Hepatocyte (in vitro differentiated cells): ENCODE data around the gene KRT14. TPM values are rescaled to one million over a fixed set of nuclear protein-coding genes. Genes with fewer than 3 reads are reported as not detected.

Experiments used
- DNase-seq: peaks from one replicate; pipeline ENCODE4 v3.0.0-alpha.2; 2016; ENCODE audit warnings: low spot score
- H2AFZ ChIP-seq: fragments of 200-600 bp; sonication (generic); 2 replicates; pipeline ENCODE4 v1.6.0; 2016; ENCODE audit warnings: antibody characterized with exemption, mild to moderate bottlenecking
- H3K27ac ChIP-seq: fragments of 200-600 bp; sonication (generic); 2 replicates; pipeline ENCODE4 v1.5.1; 2016; ENCODE audit warnings: mild to moderate bottlenecking
- H3K27me3 ChIP-seq: fragments of 200-600 bp; sonication (generic); 2 replicates; pipeline ENCODE4 v1.6.1; 2016
- H3K36me3 ChIP-seq: fragments of 200-600 bp; sonication (generic); replicated peaks from 2 replicates; pipeline ENCODE4 v1.5.1; 2016; ENCODE audit warnings: low read depth; ENCODE audit not compliant: insufficient read depth
- H3K4me1 ChIP-seq: fragments of 200-600 bp; sonication (generic); 2 replicates; pipeline ENCODE4 v1.5.1; 2016; ENCODE audit warnings: mild to moderate bottlenecking, moderate library complexity; ENCODE audit not compliant: insufficient read depth
- H3K4me2 ChIP-seq: fragments of 200-600 bp; sonication (generic); 2 replicates; pipeline ENCODE4 v1.6.0; 2016
- H3K4me3 ChIP-seq: fragments of 200-600 bp; sonication (generic); 2 replicates; pipeline ENCODE4 v1.5.1; 2016; ENCODE audit warnings: mild to moderate bottlenecking
- H3K79me2 ChIP-seq: fragments of 200-600 bp; sonication (generic); 2 replicates; pipeline ENCODE4 v1.6.0; 2017; ENCODE audit warnings: mild to moderate bottlenecking
- H3K9me2 ChIP-seq: fragments of 200-600 bp; sonication (generic); replicated peaks from 2 replicates; pipeline ENCODE4 v1.6.0; 2017; ENCODE audit warnings: mild to moderate bottlenecking; ENCODE audit not compliant: insufficient read depth
- H3K9me3 ChIP-seq: fragments of 200-600 bp; sonication (generic); 2 replicates; pipeline ENCODE4 v1.5.1; 2016; ENCODE audit warnings: low read depth, mild to moderate bottlenecking
- H4K20me1 ChIP-seq: fragments of 200-600 bp; sonication (generic); 2 replicates; pipeline ENCODE4 v1.6.0; 2016; ENCODE audit warnings: mild to moderate bottlenecking; ENCODE audit not compliant: insufficient read depth, poor library complexity, severe bottlenecking
- EZH2 ChIP-seq: fragments of 200-600 bp; sonication (generic); IDR thresholded peaks from 2 replicates; pipeline ENCODE4 v1.6.1; 2016; ENCODE audit warnings: antibody characterized with exemption, mild to moderate bottlenecking, borderline replicate concordance
- EZH2phosphoT487 ChIP-seq: fragments of 200-600 bp; sonication (generic); IDR thresholded peaks from one replicate; pipeline ENCODE4 v1.6.1; 2018; ENCODE audit warnings: antibody characterized with exemption, mild to moderate bottlenecking, low read depth, moderate library complexity; ENCODE audit not compliant: unreplicated experiment, severe bottlenecking
- WGBS: methylation state at CpG from one replicate; pipeline ENCODE4 v1.1.6; 2016; ENCODE audit warnings: low lambda C conversion rate; ENCODE audit errors: missing lambda C conversion rate; 5-methylcytosine and 5-hydroxymethylcytosine counted together
- polyA plus RNA-seq: library from polyadenylated mRNA; unstranded; fragments of >200 nt; fragmentation: Nextera tagmentation; extraction: Ambion mirVana; gene quantifications from 2 replicates; pipeline ENCODE4 v1.2.1, GENCODE V29; 2016
- total RNA-seq: library from RNA; depleted of rRNA; stranded (reverse); fragments of >200 nt; gene quantifications from 2 replicates; pipeline ENCODE4 v1.2.3, GENCODE V29; 2014
- TF ChIP-seq, protein P1 (sequence below): fragments of 200-600 bp; sonication (generic); IDR thresholded peaks from 2 replicates; pipeline ENCODE4 v1.5.1; 2016; ENCODE audit warnings: antibody characterized with exemption, mild to moderate bottlenecking; ENCODE audit not compliant: poor library complexity

The KRT14 gene
- total and polyA plus RNA-seq, 2 experiments from 2014 or later = 0.33 to 1.9 TPM

DNA sequence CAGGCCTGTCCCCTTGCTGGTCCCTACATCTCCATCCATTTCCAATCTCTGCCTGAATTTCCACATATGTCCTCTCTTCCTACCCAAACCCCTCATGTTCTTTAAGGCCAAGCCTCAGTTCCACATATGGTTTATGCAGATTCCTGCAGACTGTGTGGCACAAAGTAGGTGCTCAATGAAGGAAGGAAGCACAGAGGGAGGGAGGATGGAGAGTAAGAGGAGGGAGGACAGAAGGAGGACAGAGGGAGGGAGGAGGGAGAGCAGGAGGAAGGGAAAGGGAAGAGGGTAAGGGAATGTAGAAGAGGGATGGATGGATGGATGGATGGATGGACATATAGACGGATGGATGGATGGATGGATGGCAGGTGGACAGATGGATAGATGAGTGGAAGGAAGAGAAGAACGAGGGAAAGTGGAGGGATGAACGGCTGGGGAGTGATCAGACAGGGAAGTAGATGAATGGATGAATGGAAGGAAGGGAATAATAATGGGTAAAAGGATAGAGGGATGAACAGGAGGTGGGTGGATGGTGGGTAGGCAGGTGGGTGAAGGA is 7.7 kb upstream of the KRT14 start:
- Histone ChIP-seq H4K20me1 (no peaks in the 10 kb centered on the region), H3K4me3 (no peak overlapping the region), H2AFZ (no peak overlapping the region), H3K27ac (no peak overlapping the region), H3K4me2 (no peak overlapping the region), H3K9me2 (no peaks in the 10 kb centered on the region), H3K36me3 (no peaks in the 10 kb centered on the region), H3K27me3 (no peaks in the 10 kb centered on the region), H3K9me3 (no peaks in the 10 kb centered on the region), H3K4me1 (no peaks in the 10 kb centered on the region), H3K79me2 (no peaks in the 10 kb centered on the region)
- DNase-seq = no peak
- WGBS = 80% methylated on average over 3 of the region's 3 CpGs
- TF ChIP-seq EZH2 = no peak
- no peak for TF ChIP-seq EZH2phosphoT487

- 67% methylated on average over 8 of the region's 8 CpGs for WGBS
- Histone ChIP-seq H3K9me3 (no peaks in the 10 kb centered on the region), H3K4me3 (no peak overlapping the region), H3K36me3 (no peaks in the 10 kb centered on the region), H2AFZ (no peak overlapping the region), H3K4me1 (no peaks in the 10 kb centered on the region), H3K27ac (no peak overlapping the region), H3K4me2 (no peak overlapping the region), H4K20me1 (no peaks in the 10 kb centered on the region), H3K9me2 (no peaks in the 10 kb centered on the region), H3K79me2 (no peaks in the 10 kb centered on the region), H3K27me3 (no peaks in the 10 kb centered on the region)
- DNase-seq = no peak
- TF ChIP-seq EZH2 = no peak
- TF ChIP-seq, protein P1, sequence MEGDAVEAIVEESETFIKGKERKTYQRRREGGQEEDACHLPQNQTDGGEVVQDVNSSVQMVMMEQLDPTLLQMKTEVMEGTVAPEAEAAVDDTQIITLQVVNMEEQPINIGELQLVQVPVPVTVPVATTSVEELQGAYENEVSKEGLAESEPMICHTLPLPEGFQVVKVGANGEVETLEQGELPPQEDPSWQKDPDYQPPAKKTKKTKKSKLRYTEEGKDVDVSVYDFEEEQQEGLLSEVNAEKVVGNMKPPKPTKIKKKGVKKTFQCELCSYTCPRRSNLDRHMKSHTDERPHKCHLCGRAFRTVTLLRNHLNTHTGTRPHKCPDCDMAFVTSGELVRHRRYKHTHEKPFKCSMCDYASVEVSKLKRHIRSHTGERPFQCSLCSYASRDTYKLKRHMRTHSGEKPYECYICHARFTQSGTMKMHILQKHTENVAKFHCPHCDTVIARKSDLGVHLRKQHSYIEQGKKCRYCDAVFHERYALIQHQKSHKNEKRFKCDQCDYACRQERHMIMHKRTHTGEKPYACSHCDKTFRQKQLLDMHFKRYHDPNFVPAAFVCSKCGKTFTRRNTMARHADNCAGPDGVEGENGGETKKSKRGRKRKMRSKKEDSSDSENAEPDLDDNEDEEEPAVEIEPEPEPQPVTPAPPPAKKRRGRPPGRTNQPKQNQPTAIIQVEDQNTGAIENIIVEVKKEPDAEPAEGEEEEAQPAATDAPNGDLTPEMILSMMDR = no peak
- TF ChIP-seq EZH2phosphoT487 = no peak
Observed at GRCh38 chr17:41593306-41593981, 6.7 kb upstream of the KRT14 start.

- Histone ChIP-seq H3K36me3 (no peaks in the 10 kb centered on the region), H3K9me2 (no peaks in the 10 kb centered on the region), H3K9me3 (no peaks in the 10 kb centered on the region), H4K20me1 (no peaks in the 10 kb centered on the region), H2AFZ (no peak overlapping the region), H3K27ac (no peak overlapping the region), H3K27me3 (no peaks in the 10 kb centered on the region), H3K79me2 (no peaks in the 10 kb centered on the region), H3K4me2 (no peak overlapping the region), H3K4me3 (no peak overlapping the region), H3K4me1 (no peaks in the 10 kb centered on the region)
- no peak for DNase-seq
- 78% methylated on average over 12 of the region's 12 CpGs for WGBS
- TF ChIP-seq, protein P1 = no peak
- TF ChIP-seq EZH2 (no peak), EZH2phosphoT487 (no peak)
Observed at GRCh38 chr17:41592601-41593305, 6.1 kb upstream of the KRT14 start.

DNA sequence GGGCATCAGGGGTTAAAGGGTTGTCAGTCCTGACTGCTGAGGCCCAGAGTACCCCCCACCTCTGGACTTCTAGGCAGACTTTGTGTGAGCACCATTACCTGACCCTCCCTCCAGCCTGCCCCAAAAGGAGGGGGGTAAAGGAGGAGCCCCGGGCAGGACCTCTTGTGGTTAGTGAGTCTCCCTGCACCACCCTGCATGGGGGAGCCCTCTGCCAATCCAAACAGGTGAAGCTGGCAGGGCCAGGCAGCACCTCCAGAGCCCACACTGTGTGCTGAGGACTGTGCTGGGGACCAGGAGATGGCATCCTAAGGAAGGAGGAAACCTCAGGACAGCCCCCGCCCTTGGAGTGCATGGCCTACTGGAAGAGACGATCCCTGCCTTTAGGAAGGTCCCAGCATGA is 2.6 kb upstream of the KRT14 start:
- no peaks in the 10 kb centered on the region for H3K4me1 ChIP-seq
- no peak for DNase-seq

More for the DNA sequence above, 2.6 kb upstream of the KRT14 start:
- H3K4me2 ChIP-seq = no peak overlapping the region
- H3K79me2 ChIP-seq = no peaks in the 10 kb centered on the region
- H3K9me3 ChIP-seq = no peaks in the 10 kb centered on the region
- no peaks in the 10 kb centered on the region for H3K36me3 ChIP-seq
- no peak overlapping the region for H3K4me3 ChIP-seq
- TF ChIP-seq EZH2 (no peak), EZH2phosphoT487 (no peak)
- TF ChIP-seq, protein P1 = no peak
- no peaks in the 10 kb centered on the region for H4K20me1 ChIP-seq
- H3K27me3 ChIP-seq = no peaks in the 10 kb centered on the region
- 70% methylated on average over 3 of the region's 3 CpGs for WGBS
- H3K9me2 ChIP-seq = no peaks in the 10 kb centered on the region
- no peak overlapping the region for H3K27ac ChIP-seq
- H2AFZ ChIP-seq = no peak overlapping the region
